NT2/D1 (cell line): ENCODE results near the gene PTPRN2.

Experiments
- YY1 ChIP-seq: IDR thresholded peaks from 2 replicates; pipeline ENCODE4 v1.6.1; 2011; ENCODE audit not compliant: insufficient read length, insufficient read depth
- ZNF274 ChIP-seq: IDR thresholded peaks from 2 replicates; pipeline ENCODE4 v1.6.1; 2011; ENCODE audit warnings: mild to moderate bottlenecking, low read depth, low read length

DNA sequence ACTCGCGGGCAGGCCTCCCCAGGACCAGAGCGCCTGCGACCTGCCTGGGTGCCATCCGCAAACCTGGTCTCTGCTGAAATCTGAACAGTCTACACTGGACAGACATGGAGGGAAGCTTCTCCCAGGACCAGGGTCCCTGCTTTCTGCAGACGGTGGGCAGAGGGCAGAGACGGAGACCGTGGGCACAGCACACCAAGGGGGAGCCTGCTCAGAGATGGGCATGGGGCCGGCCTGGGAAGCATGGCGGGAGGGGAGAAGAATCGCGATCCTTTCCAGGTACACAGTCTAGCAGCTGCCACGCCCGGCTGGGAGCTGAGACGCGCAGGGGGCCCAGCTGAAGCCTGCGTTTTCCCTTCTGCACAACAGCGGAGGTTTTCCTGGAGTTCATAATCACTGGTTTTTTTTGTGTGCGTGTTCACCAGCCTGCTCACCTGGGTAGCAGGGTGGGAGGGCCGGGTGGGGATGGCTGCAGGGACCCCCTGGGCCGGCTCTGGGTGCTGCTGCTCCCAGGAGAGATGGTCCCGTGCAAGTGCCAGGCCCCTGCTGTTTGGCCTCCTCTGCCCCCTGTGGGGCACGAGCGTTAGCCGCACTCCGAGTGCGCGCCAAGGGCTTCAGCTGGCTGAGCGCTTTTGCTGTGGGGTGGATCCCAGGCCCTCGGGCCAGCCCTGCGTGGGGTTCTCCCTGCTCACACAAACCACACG is 802.0 kb downstream of the PTPRN2 start:
- TF ChIP-seq YY1 (no peak), ZNF274 (no peak)
